IPS-20b (cell line): ENCODE measurements around the gene MIOS.

ENCODE experiments used
- H3K27ac ChIP-seq: one replicate; pipeline ENCODE4 v1.5.1; 2013; ENCODE audit warnings: low read length
- H3K27me3 ChIP-seq: 2 replicates; pipeline ENCODE4 v1.6.1; 2013; ENCODE audit warnings: mild to moderate bottlenecking, low read length, inconsistent platforms; ENCODE audit not compliant: insufficient read depth
- H3K36me3 ChIP-seq: 2 replicates; pipeline ENCODE4 v1.6.1; 2013; ENCODE audit warnings: low read depth, mild to moderate bottlenecking, inconsistent platforms, low read length, moderate library complexity; ENCODE audit not compliant: insufficient read depth
- H3K4me1 ChIP-seq: 2 replicates; pipeline ENCODE4 v1.6.1; 2013; ENCODE audit warnings: mild to moderate bottlenecking, control low read depth, inconsistent platforms, low read length, moderate library complexity; ENCODE audit not compliant: insufficient read depth
- H3K4me3 ChIP-seq: 2 replicates; pipeline ENCODE4 v1.5.1; 2013; ENCODE audit warnings: mild to moderate bottlenecking, low read length, inconsistent platforms
- H3K9ac ChIP-seq: 2 replicates; pipeline ENCODE4 v1.6.1; 2013; ENCODE audit warnings: low read depth, mild to moderate bottlenecking, inconsistent platforms, low read length, moderate library complexity
- H3K9me3 ChIP-seq: 2 replicates; pipeline ENCODE4 v1.6.1; 2013; ENCODE audit warnings: mild to moderate bottlenecking, low read depth, low read length, inconsistent platforms; ENCODE audit not compliant: insufficient read depth

MIOS gene

DNA sequence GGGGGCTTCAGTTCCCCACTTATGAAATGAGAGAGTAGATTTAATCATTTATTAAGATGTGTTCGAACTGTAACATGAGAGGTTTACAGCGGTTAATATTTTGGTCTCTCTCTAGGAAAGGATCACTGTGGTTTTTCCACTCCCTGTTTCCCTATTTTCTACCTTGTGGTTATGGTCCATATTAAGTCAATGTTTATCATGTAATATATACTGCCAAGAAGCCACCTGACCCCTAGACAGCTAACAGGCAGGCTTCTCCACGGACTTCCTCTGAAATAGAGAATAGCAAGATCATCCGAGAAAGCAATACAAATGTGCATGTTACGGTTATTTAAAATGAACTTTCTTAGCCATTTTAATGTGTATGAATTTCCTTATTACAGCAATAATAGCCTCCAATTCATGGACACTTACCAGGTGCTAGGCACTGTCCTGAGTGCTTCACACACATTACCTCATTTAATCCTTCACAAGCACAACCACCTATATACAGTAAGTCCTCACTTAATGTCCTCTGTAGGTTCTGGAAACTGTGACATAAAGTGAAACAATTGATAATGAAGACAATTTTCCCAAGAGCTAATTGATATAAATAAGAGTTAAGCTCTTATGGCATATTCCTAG lies 30.2 kb upstream of the MIOS start:
- Histone ChIP-seq H3K27ac (no peak overlapping the region), H3K27me3 (no peaks in the 10 kb centered on the region), H3K9ac (no peak overlapping the region), H3K4me1 (no peaks in the 10 kb centered on the region; the same call in 1 of the 2 replicates), H3K9me3 (no peaks in the 10 kb centered on the region), H3K36me3 (no peaks in the 10 kb centered on the region), H3K4me3 (no peak overlapping the region)

DNA sequence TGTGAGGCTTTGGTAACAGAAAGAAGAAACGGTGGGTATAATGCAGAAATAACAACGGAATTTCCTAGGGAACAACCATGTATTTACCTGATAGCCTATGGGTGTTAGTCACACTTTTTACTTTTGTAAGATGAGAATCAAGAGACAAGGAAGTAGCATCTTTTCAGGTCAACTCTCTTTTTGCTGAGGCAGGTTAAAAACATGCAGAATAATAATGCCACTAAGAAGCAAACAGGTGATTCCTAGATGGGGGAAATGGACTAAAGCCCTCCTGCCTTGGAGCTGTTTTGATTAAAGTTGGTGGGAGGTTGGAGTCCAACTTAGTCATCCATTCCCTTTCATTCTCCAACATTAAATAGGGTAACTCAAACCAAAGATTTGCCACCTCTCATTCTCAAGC lies 29.0 kb upstream of the MIOS start:
- no peak overlapping the region for H3K9ac ChIP-seq
- no peaks in the 10 kb centered on the region for H3K36me3 ChIP-seq
- H3K4me3 ChIP-seq = no peak overlapping the region
- H3K9me3 ChIP-seq = no peaks in the 10 kb centered on the region
- H3K4me1 ChIP-seq = no peaks in the 10 kb centered on the region; the same call in 1 of the 2 replicates
- H3K27me3 ChIP-seq = no peaks in the 10 kb centered on the region
- no peak overlapping the region for H3K27ac ChIP-seq

GRCh38 chr7:7539152-7539551 lies 27.5 kb upstream of the MIOS start:
- Histone ChIP-seq H3K9me3 (no peaks in the 10 kb centered on the region), H3K4me1 (no peaks in the 10 kb centered on the region; the same call in 1 of the 2 replicates), H3K27ac (no peak overlapping the region), H3K9ac (no peak overlapping the region), H3K4me3 (no peak overlapping the region), H3K27me3 (no peaks in the 10 kb centered on the region), H3K36me3 (no peaks in the 10 kb centered on the region)

DNA sequence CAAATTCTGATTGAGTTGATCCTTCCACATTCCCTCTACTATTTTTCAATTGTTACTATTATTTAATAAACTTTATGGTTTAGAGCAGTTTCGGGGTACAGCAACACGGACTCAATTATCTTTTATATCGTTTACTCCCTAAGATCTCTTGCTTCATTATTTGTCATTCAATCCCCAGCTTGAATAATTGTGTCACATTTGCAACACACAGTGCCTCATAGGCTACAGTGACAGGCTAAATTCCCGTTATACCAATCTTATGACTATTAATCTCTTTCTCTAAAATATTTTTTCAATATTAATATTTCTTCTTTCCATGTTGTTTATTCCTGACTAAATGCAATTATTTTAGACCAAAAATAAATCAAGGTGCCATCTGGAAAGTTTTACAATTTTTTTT lies 27.0 kb upstream of the MIOS start:
- Histone ChIP-seq H3K9me3 (no peaks in the 10 kb centered on the region), H3K27ac (no peak overlapping the region), H3K27me3 (no peaks in the 10 kb centered on the region), H3K36me3 (no peaks in the 10 kb centered on the region), H3K9ac (no peak overlapping the region), H3K4me3 (no peak overlapping the region), H3K4me1 (no peaks in the 10 kb centered on the region; the same call in 1 of the 2 replicates)

- Histone ChIP-seq H3K27me3 (no peaks in the 10 kb centered on the region), H3K9ac (no peak overlapping the region), H3K36me3 (no peaks in the 10 kb centered on the region), H3K4me3 (no peak overlapping the region), H3K27ac (no peak overlapping the region), H3K4me1 (no peaks in the 10 kb centered on the region; the same call in 1 of the 2 replicates), H3K9me3 (no peaks in the 10 kb centered on the region)
These were observed 24.3 kb upstream of the MIOS start for GRCh38 chr7:7542251-7542835.

GRCh38 chr7:7548407-7548806 lies 18.3 kb upstream of the MIOS start:
- no peak overlapping the region for H3K4me3 ChIP-seq
- H3K27ac ChIP-seq = no peak overlapping the region
- H3K9me3 ChIP-seq = no peaks in the 10 kb centered on the region
- H3K36me3 ChIP-seq = no peaks in the 10 kb centered on the region
- no peak overlapping the region for H3K9ac ChIP-seq
- H3K4me1 ChIP-seq = no peaks in the 10 kb centered on the region
- no peaks in the 10 kb centered on the region for H3K27me3 ChIP-seq

DNA sequence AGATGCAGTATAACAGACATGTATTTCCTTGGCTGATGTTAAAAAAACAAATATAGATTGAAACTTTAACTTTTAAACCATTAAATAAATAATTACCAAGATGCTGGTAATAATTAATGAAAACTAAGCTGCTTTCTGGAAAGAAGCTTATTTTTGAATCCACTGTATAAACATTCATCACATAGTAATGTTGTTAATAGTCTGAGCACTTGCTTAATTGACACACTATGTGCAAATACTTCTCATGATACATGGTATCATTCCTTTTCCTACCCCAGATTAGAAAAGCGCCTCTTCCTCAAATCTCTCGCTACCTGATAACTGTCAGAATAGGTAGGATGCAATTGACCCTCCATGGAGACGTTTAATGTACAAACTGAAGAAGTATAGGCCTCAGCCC lies 16.0 kb upstream of the MIOS start:
- no peak overlapping the region for H3K4me3 ChIP-seq
- no peaks in the 10 kb centered on the region for H3K4me1 ChIP-seq
- no peak overlapping the region for H3K9ac ChIP-seq
- H3K9me3 ChIP-seq = no peaks in the 10 kb centered on the region
- H3K36me3 ChIP-seq = no peaks in the 10 kb centered on the region
- H3K27me3 ChIP-seq = no peaks in the 10 kb centered on the region
- no peak overlapping the region for H3K27ac ChIP-seq

DNA sequence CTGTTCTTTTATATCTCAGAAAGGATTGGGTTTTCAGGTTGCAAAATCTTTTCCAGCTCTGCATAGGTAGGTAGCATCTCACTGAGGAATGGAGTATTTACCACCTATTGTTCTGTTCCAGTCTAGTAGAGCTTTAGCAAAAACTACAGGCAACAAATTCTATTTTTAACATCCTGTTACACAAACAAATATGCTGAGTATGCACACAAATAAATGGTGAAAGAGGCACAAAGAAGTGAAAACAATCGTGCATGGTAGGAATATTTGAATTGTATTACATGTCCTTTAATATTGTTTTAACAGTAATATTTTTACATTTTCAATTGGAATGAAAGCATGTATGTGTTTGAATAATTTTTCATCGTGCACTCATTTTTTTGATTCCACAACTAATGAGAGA lies 14.5 kb upstream of the MIOS start:
- Histone ChIP-seq H3K9me3 (no peaks in the 10 kb centered on the region), H3K9ac (no peak overlapping the region), H3K36me3 (no peaks in the 10 kb centered on the region), H3K27ac (no peak overlapping the region), H3K4me3 (no peak overlapping the region), H3K4me1 (no peaks in the 10 kb centered on the region), H3K27me3 (no peaks in the 10 kb centered on the region)

DNA sequence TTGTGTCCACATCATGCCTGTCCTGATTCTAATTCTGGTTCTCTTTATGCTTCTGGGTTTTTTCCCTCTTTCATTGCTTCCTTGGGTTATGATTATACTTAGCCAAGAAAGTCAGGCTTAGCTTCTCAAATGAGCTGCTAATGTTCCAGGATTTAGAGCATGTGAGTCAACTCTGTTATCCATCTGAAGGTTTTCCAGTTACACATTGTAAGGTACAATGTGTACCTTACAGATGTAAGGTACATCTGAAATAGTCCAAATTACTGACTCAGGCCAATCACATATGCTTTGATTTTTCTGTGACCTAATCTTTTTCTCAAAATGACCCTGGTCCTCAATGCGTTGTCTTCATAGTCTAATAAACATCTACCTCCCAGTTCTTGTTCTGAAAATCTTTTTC lies 13.3 kb upstream of the MIOS start:
- H3K9me3 ChIP-seq = no peaks in the 10 kb centered on the region
- no peak overlapping the region for H3K9ac ChIP-seq
- no peaks in the 10 kb centered on the region for H3K27me3 ChIP-seq
- H3K4me3 ChIP-seq = no peak overlapping the region
- no peaks in the 10 kb centered on the region for H3K36me3 ChIP-seq
- no peak overlapping the region for H3K27ac ChIP-seq
- H3K4me1 ChIP-seq = no peaks in the 10 kb centered on the region

- Histone ChIP-seq H3K27ac (no peak overlapping the region), H3K9me3 (no peaks in the 10 kb centered on the region), H3K9ac (no peak overlapping the region), H3K36me3 (no peaks in the 10 kb centered on the region), H3K4me3 (no peak overlapping the region), H3K4me1 (no peaks in the 10 kb centered on the region), H3K27me3 (no peaks in the 10 kb centered on the region)
These were observed 12.7 kb upstream of the MIOS start for GRCh38 chr7:7554021-7554432.

- H3K4me3 ChIP-seq = no peak overlapping the region
- no peak overlapping the region for H3K9ac ChIP-seq
- H3K27me3 ChIP-seq = no peaks in the 10 kb centered on the region
- no peaks in the 10 kb centered on the region for H3K4me1 ChIP-seq
- H3K36me3 ChIP-seq = no peaks in the 10 kb centered on the region
- no peak overlapping the region for H3K27ac ChIP-seq
- no peaks in the 10 kb centered on the region for H3K9me3 ChIP-seq
These were observed 11.8 kb upstream of the MIOS start for GRCh38 chr7:7554649-7555575.

DNA sequence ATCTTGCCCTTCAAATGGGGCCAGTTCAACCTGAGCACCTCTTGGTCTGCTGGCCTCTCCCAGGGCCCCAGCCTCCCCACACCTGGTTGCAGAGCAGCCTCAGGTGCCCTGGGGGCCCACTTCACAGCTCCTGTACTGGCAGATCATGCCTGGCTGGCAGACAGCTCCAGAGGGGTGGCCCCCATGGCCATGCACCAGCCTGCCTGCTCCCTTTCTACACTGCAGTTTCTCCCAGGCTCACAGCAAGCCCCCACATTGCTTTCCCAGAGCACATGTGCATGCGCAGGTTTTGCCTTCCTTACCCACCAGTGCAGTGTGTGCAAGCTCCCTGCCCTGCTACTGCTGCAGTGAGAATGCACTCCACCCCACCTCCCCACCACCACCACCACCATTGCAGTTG lies 9.8 kb upstream of the MIOS start:
- no peaks in the 10 kb centered on the region for H3K4me1 ChIP-seq
- no peak overlapping the region for H3K4me3 ChIP-seq
- H3K9ac ChIP-seq = no peak overlapping the region
- H3K27ac ChIP-seq = no peak overlapping the region
- no peaks in the 10 kb centered on the region for H3K36me3 ChIP-seq
- H3K9me3 ChIP-seq = no peaks in the 10 kb centered on the region
- H3K27me3 ChIP-seq = no peaks in the 10 kb centered on the region
